PC-3 (cell line): Measurements from ENCODE around the gene IL1RAPL1.

Source experiments
- EZH2 ChIP-seq: fragments of 300-600 bp; sonication (generic); IDR thresholded peaks from one replicate; pipeline ENCODE4 v1.6.1; 2017; ENCODE audit warnings: antibody characterized with exemption, mild to moderate bottlenecking, low read length; ENCODE audit not compliant: unreplicated experiment
- EZH2phosphoT487 ChIP-seq: fragments of 300-600 bp; sonication (generic); IDR thresholded peaks from 2 replicates; pipeline ENCODE4 v1.6.1; 2018; ENCODE audit warnings: mild to moderate bottlenecking, antibody characterized with exemption, low read length, borderline replicate concordance
- TF ChIP-seq, protein P1 (sequence below): fragments of 300-600 bp; sonication (generic); conservative IDR thresholded peaks from 2 replicates; pipeline ENCODE4 v1.5.1; 2017; ENCODE audit warnings: antibody characterized with exemption, low read depth, mild to moderate bottlenecking, low read length

DNA sequence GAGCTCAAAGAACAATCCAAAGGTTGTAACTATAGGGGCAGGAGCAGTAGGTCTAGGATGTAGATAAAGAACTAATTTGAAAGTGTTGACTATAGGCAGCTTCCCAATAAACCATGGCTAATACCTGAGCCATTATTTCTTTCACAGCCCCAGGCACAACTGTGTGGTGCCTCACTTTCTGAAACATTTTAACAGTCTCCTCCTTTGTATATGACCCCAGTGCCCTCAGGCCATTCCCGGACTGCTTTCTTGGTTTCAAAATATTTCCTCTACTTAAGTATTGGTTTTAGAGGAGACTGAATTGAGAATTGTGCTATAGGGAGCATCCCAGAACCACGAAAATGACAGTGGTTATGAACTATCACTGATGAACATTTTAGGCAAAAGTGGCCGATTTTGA is 728.7 kb downstream of the IL1RAPL1 start:
- TF ChIP-seq EZH2 (no peak), EZH2phosphoT487 (no peak)
- TF ChIP-seq, protein P1, sequence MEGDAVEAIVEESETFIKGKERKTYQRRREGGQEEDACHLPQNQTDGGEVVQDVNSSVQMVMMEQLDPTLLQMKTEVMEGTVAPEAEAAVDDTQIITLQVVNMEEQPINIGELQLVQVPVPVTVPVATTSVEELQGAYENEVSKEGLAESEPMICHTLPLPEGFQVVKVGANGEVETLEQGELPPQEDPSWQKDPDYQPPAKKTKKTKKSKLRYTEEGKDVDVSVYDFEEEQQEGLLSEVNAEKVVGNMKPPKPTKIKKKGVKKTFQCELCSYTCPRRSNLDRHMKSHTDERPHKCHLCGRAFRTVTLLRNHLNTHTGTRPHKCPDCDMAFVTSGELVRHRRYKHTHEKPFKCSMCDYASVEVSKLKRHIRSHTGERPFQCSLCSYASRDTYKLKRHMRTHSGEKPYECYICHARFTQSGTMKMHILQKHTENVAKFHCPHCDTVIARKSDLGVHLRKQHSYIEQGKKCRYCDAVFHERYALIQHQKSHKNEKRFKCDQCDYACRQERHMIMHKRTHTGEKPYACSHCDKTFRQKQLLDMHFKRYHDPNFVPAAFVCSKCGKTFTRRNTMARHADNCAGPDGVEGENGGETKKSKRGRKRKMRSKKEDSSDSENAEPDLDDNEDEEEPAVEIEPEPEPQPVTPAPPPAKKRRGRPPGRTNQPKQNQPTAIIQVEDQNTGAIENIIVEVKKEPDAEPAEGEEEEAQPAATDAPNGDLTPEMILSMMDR = no peak
